Fibroblast of peridontal ligament (primary cell): ENCODE results near the gene PKNOX2.
"Not testable (repeated sequence)": the region's sequence is repeated elsewhere in the genome, so short reads cannot be mapped to it uniquely, and the experiment has no call there.

Experiments used
- DNase-seq: peaks from one replicate; pipeline ENCODE4 v3.0.0-alpha.2; 2010; ENCODE audit errors: extremely low read depth

PKNOX2 gene

GRCh38 chr11:125202362-125202880 is 37.9 kb downstream of the PKNOX2 start:
- no peak for DNase-seq

GRCh38 chr11:125202977-125203376 is 38.4 kb downstream of the PKNOX2 start:
- DNase-seq: no peak

DNA sequence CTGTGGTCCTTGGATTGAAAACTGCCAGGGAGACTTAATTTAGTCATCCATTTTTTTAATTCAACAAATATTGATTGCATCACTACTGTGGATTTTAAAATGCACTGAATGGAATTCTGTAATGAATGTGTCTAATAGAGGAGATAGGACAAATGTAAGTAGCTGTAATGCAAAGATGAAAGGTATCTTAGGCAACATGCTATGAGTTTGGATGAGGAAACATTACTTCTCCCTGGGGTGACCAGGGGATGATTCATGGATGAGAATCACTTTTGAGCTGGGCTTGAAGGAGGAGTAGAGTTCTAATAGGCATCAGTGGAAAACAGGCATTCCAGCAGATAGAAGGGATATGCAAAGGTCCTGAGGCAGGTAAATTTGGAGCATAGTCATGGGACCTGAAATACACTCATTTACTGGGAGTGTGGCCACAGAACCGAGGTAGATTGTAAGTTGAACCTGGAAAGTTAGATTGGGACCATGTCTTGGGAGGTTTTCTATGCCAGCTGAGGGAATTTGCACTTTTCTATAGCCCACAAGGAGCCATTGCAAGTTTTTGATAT is 43.4 kb downstream of the PKNOX2 start:
- DNase-seq: no peak

- DNase-seq: no peak
Observed at GRCh38 chr11:125210066-125210465, 45.5 kb downstream of the PKNOX2 start.

DNA sequence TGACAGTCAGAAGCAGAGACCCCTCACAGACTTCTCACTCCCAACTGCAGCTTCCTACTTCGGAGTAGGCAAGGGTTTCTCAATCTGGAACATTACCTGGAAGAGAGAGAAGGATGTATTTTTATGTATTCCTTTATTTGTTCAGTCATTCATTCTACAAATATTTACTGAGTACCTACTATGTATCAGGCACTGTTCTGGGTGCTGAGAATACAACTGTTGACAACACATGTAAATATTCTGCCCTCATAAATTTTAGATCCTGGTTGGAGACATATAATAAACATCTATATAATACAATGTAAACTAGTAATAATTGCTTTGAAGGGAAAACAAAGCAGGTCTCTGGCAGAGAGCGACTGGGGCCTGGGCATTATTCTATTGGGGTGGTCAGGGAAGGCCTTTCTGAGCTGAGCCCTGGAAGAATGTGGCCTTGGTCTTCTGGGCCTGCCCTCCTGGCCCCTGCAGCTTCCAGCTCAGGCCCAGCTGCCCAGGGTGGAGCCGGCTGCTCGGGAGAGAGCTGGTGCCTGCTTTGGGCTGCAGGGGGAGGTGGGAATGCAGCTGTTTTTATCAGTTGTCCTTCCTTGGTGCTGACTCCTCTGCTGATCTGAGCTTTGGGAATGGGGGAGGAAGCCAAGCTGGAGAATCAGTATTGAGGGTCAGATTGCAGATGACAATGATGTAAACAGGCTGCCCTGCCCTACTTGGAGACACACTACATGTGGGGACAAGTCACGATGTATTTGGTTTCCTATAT is 46.8 kb downstream of the PKNOX2 start:
- DNase-seq: no peak

DNA sequence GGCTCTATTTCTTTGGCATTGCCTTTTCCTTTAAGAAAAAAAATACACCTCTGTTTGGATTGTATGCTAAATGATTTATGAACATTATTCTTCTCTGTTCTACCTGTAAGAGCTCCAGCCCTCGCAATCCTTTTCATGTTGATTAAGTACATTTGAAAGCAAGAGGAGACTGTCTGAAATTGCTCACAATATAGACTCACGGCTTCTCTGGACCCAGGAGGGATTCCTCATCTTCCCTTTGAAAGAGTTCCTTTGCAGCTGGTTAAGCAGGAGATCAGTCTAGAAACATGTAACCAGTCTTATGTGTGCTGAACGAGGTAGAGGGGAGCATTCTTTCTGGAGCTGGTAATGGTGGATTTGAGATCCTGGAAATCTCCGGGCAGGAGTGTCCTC is 47.4 kb downstream of the PKNOX2 start:
- DNase-seq: no peak

DNA sequence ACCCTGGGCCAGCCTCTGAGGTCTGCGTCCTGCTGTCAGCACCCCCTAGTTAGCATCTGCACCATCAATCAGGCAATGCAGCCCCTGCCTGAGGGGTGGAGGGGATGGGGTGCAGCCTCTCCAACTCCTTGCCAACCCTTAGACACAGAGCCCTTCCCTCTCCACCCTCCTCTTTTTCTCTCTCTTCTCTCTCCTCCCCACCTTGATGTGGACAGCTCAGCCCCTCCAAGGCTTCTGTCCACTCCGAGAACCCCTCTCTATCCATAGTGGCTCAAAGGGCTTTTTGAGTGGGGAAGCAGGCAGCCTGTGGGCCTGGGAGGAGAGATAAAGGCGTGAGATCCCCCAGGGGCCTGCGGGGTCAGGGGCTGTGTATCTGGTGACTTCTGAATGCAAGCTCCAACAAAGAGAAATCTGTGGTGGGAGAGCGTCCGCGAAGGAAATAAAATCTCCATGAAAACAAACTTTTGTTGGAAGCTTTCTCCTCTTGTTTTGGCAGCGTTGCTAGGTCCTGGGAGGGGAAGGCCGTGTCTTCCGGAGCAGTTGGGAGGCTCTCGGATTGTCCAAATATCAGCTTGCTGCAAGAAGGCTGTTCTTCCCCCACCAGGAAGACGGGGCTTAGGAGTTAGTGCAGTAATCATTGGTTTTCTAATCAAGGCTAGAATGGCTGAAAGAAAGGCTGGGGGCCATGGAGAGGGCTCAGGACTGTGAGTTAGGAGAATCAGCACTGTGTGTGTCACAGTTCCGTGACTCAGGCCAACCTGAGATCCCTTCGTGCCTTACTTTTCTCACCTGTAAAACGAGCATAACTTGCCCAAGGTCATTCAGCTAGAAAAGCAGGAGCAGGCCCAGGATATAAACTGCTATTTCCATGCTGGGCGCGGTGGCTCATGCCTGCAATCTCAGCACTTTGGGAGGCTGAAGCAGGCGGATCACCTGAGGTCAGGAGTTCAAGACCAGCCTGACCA is 50.3 kb downstream of the PKNOX2 start:
- DNase-seq: no peak

DNA sequence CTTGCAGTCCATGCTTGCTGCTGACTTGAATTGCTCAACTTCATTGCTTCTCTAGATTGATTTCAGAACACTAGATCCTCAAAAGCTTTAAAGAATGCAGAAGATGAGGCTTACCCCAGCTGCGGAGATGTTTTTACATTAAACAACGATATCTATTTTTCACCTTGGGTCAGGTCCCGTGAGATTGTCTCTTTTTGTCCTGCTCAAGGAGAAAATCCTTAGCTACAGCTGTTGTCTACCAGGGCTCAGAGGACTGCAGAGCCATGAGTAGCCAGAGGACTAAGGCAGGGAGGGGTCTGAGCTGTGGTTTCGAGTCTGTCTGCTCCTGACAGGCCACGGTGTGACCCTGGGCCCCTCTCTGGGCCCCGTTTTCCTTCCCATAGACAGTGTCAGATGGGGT is 51.4 kb downstream of the PKNOX2 start:
- DNase-seq: no peak

- no peak for DNase-seq
Observed at GRCh38 chr11:125218336-125218735, 53.8 kb downstream of the PKNOX2 start.

DNA sequence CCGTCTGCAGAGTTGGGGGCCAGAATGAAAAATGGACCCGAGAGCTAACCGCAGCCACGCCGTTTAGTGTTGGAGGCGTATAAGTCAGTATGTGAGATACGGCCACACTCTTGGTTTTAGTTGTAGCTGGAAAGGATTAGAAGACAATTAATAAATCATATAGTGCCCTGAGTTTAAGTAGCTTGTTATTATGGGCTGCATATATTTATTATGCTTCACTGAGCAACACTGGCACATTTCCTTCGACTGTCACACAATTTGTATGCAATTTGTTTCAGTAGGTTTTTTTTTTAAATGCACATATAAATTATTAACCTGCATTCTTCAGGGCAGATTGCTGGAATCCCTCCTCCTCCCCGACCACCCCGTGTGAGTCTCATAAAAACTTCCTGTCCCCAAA is 56.9 kb downstream of the PKNOX2 start:
- no peak for DNase-seq

DNA sequence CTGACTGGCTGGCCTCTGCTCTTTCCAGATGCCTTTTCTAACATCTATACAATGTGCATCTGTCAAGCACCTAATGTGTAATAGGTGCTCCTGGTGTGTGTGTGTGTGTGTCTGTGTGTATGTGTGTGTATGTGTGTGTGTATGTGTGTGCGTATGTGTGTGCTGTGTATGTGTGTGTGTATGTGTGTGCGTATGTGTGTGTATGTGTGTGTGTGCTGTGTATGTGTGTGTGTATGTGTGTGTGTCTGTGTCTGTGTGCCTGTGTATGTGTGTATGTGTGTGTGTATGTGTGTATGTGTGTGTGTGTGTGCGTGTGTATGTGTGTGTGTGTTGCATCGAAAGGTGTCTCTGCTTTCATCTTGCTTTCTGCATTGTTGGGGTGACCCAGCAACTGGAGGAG is 57.9 kb downstream of the PKNOX2 start:
- DNase-seq: no peak

DNA sequence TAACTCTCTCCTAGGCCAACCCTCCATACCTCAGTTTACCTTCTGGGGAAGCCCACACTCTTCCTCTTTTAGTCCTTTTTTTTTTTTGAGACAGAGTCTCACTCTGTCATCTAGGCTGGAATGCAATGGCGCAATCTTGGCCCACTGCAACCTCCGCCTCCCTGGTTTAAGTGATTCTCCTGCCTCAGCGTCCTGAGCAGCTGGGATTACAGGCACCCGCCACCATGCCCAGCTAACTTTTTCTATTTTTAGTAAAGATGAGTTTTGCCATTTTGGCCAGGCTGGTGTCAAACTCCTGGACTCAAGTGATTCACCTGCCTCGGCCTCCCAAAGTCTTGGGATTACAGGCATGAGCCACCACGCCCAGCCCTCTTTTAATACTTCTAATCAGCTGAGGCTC is 58.6 kb downstream of the PKNOX2 start:
- not testable (repeated sequence) for DNase-seq

- no peak for DNase-seq
Observed at GRCh38 chr11:125223901-125224361, 59.4 kb downstream of the PKNOX2 start.

DNA sequence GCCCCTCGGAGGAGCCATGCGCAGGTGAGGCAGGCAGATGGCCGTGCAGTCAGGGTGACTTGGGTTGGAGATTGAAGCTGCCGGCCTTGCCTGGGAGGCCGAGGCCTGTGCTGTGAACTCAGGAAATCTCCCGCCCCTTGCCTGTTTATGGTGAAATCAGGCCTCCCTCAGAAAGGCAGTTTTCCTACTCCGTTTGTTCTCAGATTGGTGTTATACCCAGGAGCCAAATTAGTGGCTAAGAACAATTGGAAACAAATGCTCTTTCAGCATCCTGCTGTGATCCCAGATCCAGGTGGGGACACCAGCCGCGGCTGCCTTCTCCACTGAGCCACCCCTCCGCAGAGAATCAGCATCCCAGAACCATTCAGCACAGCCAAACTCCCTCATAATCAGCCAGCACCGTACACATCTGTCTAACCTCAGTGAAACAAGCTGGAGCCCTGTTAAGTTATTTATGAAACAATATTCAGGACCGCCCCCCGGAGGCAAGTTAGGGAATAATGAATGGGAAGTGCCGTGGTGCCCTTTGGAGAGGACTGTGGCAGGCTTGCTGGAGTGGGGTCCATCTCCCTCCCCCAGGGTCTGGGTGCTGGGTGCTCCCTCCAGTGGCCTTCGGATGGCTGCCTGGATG is 60.0 kb downstream of the PKNOX2 start:
- peak; percentile 17 for DNase-seq

DNA sequence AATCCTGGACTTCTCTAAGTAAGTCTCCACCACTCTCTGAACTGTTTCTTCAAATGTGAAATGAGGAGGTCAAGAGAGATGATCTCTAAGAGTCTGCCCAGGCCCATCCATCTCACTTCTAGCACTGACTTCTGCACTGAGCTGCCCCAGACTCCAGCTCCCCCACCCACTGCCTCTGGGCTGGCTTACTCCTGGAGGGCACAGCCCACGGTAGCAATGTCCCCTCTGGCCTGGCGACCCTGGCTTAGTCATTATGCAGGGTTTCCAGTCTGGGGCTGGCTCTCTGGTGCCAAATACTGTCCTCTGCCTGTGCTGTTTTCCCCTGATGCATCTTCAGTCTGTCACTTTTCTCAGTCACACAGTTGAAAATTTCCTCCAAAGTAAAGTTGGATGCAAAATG is 60.9 kb downstream of the PKNOX2 start:
- no peak for DNase-seq

- no peak for DNase-seq
Observed at GRCh38 chr11:125226031-125226430, 61.5 kb downstream of the PKNOX2 start.

DNA sequence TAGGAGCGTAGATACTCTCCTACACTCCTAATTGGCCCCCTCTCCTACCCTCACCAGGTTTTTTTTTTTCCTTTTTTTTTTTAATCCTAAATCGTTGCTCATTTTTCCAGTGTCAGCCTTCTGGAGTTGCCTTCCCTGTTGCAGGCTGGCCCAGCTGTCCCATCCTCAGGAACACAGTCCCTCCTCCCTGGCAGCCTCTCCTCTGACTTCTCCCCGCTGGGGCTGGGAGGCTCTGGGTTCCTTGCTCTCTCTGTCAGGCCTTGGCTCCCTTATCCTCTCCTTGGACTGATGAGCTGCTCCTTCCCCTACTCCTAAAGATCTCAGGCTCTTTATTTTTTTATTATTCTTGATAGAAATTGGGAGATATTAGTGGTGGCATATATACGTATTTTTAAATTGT is 62.2 kb downstream of the PKNOX2 start:
- DNase-seq: no peak

DNA sequence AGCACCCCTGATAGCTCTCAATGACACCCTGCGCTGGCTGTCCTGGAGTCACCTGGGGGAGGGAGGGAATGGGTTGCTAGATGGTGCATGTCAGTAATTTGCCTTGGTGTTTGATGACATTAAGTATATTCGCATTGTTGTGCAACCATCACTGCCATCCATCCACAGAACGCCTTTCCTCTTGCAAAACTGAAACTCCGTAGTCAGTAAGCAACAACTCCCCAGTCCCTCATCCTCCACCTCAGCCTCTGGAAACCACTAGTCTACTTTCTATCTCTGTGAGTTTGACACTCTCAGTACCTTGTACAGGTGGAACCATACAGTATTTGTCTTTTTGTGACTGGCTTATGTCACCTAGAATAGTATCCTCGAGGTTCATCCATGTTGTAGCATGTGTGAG is 62.6 kb downstream of the PKNOX2 start:
- DNase-seq: no peak

DNA sequence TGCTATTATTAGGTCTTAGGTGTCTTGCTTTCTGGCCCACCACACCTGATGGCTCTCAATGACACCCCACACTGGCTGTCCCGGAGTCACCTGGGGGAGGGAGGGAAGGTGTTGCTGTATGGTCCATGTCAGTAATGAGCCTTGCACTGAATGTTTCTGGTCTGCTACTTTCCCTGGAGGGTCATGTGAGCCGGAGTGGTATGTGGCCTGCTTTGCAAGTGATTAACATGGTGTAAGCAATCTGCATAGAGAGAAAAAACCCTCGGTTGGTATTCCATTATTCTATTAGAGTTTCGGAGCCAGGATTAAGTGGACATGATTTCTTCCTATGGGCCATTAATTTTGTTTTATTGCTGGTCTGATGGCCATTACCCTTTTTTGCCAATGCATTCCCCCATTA is 63.9 kb downstream of the PKNOX2 start:
- DNase-seq: no peak

GRCh38 chr11:125228993-125229392 is 64.4 kb downstream of the PKNOX2 start:
- DNase-seq: no peak

GRCh38 chr11:125229916-125230315 is 65.4 kb downstream of the PKNOX2 start:
- DNase-seq: no peak

DNA sequence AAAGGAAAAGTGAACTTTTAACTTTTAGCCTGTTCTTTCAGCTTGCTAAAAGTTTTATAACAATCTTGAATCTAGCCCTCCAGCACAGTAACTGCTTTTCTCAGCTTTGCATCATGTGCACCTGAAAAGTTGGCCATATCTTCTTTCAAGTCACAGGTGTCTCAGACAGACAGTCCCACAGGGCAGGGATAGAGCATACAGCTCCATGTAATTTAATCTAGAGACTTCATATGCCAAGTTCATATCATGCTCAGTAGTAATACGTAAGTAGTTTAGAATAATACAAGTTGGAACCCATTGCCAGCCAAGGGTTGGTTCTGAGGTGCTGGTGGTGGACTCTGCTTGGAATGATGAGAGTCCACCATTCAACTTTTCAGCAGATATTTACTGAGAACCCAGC is 68.6 kb downstream of the PKNOX2 start:
- no peak for DNase-seq
